Peyer's patch (tissue), 4 donors: Measurements from ENCODE around the gene FNIP1.

Experiments used
- CTCF ChIP-seq, 6 experiments: fragments of 450-650 bp in 4 of 6; fragments of 200-600 bp in 2 of 6; sonication (generic) in 1 of 6; IDR thresholded peaks; one replicate each; pipeline ENCODE4 v1.5.1; 2017 to 2019; ENCODE audit warnings: antibody characterized with exemption in 6 of 6, mild to moderate bottlenecking in 3 of 6, moderate library complexity in 1 of 6
- POLR2A ChIP-seq, 2 donors: fragments of 450-650 bp; IDR thresholded peaks; one replicate each; pipeline ENCODE4 v1.5.1; 2017; ENCODE audit warnings: antibody characterized with exemption in 2 of 2, mild to moderate bottlenecking in 2 of 2, moderate library complexity in 2 of 2

DNA sequence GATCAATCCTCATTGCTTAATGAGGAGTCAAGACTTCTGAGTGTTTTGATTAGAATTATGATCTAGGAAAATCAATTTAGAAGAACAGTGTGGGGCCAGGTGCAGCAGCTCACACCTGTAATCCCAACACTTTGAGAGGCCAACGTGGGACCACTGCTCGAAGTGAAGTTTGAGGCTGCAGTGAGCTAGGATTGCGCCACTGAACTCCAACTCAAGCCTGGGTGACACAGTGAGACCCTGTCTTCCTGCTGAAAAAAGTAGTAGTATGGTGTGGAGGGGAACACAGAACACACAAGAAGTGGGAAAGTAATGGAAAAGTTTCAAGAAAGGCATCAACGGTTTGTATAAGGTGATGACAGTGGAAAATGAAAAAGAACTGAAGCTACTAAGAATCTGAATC is 9.1 kb downstream of the FNIP1 start:
- no peak for TF ChIP-seq CTCF (IDR thresholded peaks at IDR 0.05)
- no peak for TF ChIP-seq POLR2A (IDR thresholded peaks at IDR 0.05)
